HL-60 (cell line): ENCODE measurements around the gene POLR2B.

ENCODE experiments used
- DNase-seq, 2 experiments: peaks; one replicate each; pipeline ENCODE4 v3.0.0-alpha.2; 2010 to 2020; ENCODE audit warnings: low read depth in 1 of 2, low spot score in 1 of 2
- H3K27ac ChIP-seq: fragments of 250-450 bp; sonication (Bioruptor Pico); replicated peaks from 2 replicates; pipeline ENCODE4 v1.5.1; 2020; ENCODE audit warnings: mild to moderate bottlenecking, moderate library complexity
- H3K27me3 ChIP-seq: fragments of 250-450 bp; sonication (Bioruptor Pico); 2 replicates; pipeline ENCODE4 v1.5.1; 2021; ENCODE audit warnings: mild to moderate bottlenecking, moderate library complexity; ENCODE audit not compliant: insufficient read depth, poor library complexity, severe bottlenecking
- H3K4me3 ChIP-seq: replicated peaks from 2 replicates; pipeline ENCODE4 v1.5.1; 2011; ENCODE audit warnings: mild to moderate bottlenecking, control low read depth, low read length; ENCODE audit not compliant: insufficient read depth
- GABPA ChIP-seq: IDR thresholded peaks from 2 replicates; pipeline ENCODE4 v1.6.1; 2012; ENCODE audit warnings: low read depth
- POLR2AphosphoS5 ChIP-seq: IDR thresholded peaks from 2 replicates; pipeline ENCODE4 v1.6.1; 2012; ENCODE audit warnings: low read depth
- SPI1 ChIP-seq: IDR thresholded peaks from 2 replicates; pipeline ENCODE4 v1.6.1; 2012; ENCODE audit warnings: low read depth, mild to moderate bottlenecking, borderline replicate concordance
- TF ChIP-seq, protein P1 (sequence below): IDR thresholded peaks from one replicate; pipeline ENCODE4 v1.5.1; 2011; ENCODE audit warnings: low read length, control low read depth, inconsistent platforms; ENCODE audit not compliant: insufficient read depth
- TF ChIP-seq, protein P2 (sequence below): IDR thresholded peaks from 2 replicates; pipeline ENCODE4 v1.6.1; 2012; ENCODE audit warnings: low read depth; ENCODE audit not compliant: insufficient replicate concordance

POLR2B gene

DNA sequence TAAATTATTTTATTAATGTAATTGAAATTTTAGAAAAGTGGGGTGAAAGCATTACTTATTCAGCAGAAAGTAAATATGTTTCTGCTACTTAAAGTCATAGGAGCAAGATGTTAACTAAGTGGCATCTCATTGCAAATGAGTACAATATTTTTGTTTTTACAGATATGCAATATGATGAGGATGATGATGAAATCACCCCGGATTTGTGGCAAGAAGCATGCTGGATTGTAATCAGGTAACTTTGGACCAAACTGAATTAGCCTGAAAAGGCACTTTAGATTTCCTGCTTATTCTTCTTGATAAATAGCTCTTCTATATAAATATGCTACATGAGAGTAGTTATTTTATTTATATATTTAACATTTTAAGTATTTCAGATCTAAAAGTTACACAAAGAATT is 7.5 kb downstream of the POLR2B start:
- no peak for DNase-seq
- TF ChIP-seq, protein P1, sequence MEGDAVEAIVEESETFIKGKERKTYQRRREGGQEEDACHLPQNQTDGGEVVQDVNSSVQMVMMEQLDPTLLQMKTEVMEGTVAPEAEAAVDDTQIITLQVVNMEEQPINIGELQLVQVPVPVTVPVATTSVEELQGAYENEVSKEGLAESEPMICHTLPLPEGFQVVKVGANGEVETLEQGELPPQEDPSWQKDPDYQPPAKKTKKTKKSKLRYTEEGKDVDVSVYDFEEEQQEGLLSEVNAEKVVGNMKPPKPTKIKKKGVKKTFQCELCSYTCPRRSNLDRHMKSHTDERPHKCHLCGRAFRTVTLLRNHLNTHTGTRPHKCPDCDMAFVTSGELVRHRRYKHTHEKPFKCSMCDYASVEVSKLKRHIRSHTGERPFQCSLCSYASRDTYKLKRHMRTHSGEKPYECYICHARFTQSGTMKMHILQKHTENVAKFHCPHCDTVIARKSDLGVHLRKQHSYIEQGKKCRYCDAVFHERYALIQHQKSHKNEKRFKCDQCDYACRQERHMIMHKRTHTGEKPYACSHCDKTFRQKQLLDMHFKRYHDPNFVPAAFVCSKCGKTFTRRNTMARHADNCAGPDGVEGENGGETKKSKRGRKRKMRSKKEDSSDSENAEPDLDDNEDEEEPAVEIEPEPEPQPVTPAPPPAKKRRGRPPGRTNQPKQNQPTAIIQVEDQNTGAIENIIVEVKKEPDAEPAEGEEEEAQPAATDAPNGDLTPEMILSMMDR, result no peak
- TF ChIP-seq, protein P2, sequence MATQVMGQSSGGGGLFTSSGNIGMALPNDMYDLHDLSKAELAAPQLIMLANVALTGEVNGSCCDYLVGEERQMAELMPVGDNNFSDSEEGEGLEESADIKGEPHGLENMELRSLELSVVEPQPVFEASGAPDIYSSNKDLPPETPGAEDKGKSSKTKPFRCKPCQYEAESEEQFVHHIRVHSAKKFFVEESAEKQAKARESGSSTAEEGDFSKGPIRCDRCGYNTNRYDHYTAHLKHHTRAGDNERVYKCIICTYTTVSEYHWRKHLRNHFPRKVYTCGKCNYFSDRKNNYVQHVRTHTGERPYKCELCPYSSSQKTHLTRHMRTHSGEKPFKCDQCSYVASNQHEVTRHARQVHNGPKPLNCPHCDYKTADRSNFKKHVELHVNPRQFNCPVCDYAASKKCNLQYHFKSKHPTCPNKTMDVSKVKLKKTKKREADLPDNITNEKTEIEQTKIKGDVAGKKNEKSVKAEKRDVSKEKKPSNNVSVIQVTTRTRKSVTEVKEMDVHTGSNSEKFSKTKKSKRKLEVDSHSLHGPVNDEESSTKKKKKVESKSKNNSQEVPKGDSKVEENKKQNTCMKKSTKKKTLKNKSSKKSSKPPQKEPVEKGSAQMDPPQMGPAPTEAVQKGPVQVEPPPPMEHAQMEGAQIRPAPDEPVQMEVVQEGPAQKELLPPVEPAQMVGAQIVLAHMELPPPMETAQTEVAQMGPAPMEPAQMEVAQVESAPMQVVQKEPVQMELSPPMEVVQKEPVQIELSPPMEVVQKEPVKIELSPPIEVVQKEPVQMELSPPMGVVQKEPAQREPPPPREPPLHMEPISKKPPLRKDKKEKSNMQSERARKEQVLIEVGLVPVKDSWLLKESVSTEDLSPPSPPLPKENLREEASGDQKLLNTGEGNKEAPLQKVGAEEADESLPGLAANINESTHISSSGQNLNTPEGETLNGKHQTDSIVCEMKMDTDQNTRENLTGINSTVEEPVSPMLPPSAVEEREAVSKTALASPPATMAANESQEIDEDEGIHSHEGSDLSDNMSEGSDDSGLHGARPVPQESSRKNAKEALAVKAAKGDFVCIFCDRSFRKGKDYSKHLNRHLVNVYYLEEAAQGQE, result no peak
- no peak for TF ChIP-seq GABPA
- TF ChIP-seq SPI1, result no peak
- no peak for TF ChIP-seq POLR2AphosphoS5
- H3K27me3 ChIP-seq, result no peaks in the 10 kb centered on the region
- H3K4me3 ChIP-seq, result no peak overlapping the region
- no peak overlapping the region for H3K27ac ChIP-seq

DNA sequence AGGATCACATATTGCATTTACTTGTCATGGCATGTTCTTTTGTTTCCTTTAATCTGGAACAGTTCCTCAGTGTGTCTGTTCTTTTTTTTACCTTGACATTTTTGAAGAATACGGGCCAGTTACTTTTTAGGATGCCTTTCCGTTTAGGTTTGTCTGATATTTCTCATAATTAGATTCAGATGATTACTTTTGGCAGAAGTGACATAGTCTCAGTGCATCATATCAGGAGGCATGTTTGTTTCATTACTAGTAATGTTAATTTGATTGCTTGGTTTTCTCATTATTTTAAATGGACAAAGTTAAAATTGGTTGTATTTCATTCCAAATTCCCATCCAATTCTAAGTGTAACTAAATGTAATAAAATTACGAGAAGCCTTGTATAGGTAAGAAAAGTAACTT is 8.3 kb downstream of the POLR2B start:
- Histone ChIP-seq H3K27ac (no peak overlapping the region), H3K4me3 (no peak overlapping the region), H3K27me3 (no peaks in the 10 kb centered on the region)
- TF ChIP-seq, protein P1, result no peak
- TF ChIP-seq SPI1 (no peak), GABPA (no peak), POLR2AphosphoS5 (no peak)
- TF ChIP-seq, protein P2, result no peak
- DNase-seq, result no peak

DNA sequence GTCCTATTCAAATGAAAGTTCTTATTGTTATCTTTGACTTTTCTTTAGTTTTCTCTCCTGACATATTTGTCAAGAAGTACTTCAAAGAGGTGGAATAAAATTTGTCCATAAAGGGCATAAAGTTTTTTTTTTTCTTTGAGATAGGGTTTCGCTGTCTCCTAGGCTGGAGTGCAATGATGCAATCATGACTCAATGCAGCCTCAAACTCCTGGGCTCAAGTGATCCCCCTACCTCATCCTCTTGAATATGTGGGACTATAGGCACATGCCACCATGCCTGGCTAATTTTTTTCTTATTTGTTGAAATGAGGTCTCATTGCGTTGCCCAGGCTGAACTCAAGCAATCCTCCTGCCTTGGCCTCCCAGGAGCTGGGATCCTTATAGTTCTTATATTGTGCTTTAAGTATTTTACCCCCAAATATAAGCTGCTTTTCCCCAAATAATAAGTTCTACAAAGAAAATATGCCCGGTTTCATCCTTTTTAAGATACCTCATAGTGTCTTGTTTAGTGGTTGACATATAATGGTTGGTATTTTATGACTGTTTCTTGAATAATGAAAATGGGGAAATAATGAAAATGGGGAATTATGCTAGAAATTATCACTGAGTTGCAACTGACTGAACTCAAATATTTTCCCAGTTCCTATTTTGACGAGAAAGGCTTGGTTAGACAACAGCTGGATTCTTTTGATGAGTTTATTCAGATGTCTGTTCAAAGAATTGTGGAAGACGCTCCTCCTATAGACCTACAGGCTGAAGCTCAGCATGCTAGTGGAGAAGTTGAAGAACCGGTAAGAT is 11.6 kb downstream of the POLR2B start:
- H3K27ac ChIP-seq, result no peak overlapping the region

More for the DNA sequence above, 11.6 kb downstream of the POLR2B start:
- Histone ChIP-seq H3K4me3 (no peak overlapping the region), H3K27me3 (no peaks in the 10 kb centered on the region)
- TF ChIP-seq, protein P1, result no peak
- TF ChIP-seq GABPA, result no peak
- TF ChIP-seq SPI1, result no peak
- TF ChIP-seq, protein P2, result no peak
- no peak for TF ChIP-seq POLR2AphosphoS5
- DNase-seq, result no peak
